HG03135 (cell line): ENCODE results near the gene RMP24.

ENCODE experiments used
- ATAC-seq: cut with Tn5 transposase; IDR thresholded peaks from one replicate; pipeline ENCODE4 v1.9.1; 2021; ENCODE audit warnings: mild to moderate bottlenecking, moderate library complexity; ENCODE audit not compliant: unreplicated experiment

The RMP24 gene

GRCh38 chr18:36025025-36025424, 52.5 kb downstream of the RMP24 start:
- no peak for ATAC-seq

- no peak for ATAC-seq
These were observed 56.4 kb downstream of the RMP24 start for GRCh38 chr18:36028859-36029258.
